NCI-H460 (cell line): Measurements from ENCODE around the gene ZNF784. TPM values are rescaled to one million over a fixed set of nuclear protein-coding genes. Genes with fewer than 3 reads are reported as not detected.
"Not testable (repeated sequence)": the region's sequence is repeated elsewhere in the genome, so short reads cannot be mapped to it uniquely, and the experiment has no call there.

Experiments
- DNase-seq: peaks from one replicate; pipeline ENCODE4 v3.0.0-alpha.2; 2016; ENCODE audit warnings: low read depth; ENCODE audit errors: extremely low read depth
- total RNA-seq: library from RNA; depleted of rRNA; stranded (reverse); fragments of >200 nt; shearing (Covaris generic); gene quantifications from 2 replicates; pipeline ENCODE4 v1.2.3, GENCODE V29; 2014

The ZNF784 gene
- total RNA-seq, 1 experiment from 2014 or later: 2.1 TPM

GRCh38 chr19:55590617-55591016, 33.7 kb downstream of the ZNF784 start:
- DNase-seq: no peak

- no peak for DNase-seq
Observed at GRCh38 chr19:55590109-55590508, 34.3 kb downstream of the ZNF784 start.

- DNase-seq: no peak
Observed at GRCh38 chr19:55588738-55589137, 35.6 kb downstream of the ZNF784 start.

- DNase-seq: peak; percentile 68
Observed at GRCh38 chr19:55586976-55587668, 37.2 kb downstream of the ZNF784 start.

GRCh38 chr19:55585658-55586339, 38.6 kb downstream of the ZNF784 start:
- no peak for DNase-seq

GRCh38 chr19:55584871-55585270, 39.5 kb downstream of the ZNF784 start:
- no peak for DNase-seq

- not testable (repeated sequence) for DNase-seq
Observed at GRCh38 chr19:55583897-55584296, 40.5 kb downstream of the ZNF784 start.

- DNase-seq: not testable (repeated sequence)
Observed at GRCh38 chr19:55582284-55582683, 42.1 kb downstream of the ZNF784 start.

GRCh38 chr19:55581823-55582223, 42.5 kb downstream of the ZNF784 start:
- no peak for DNase-seq

GRCh38 chr19:55581145-55581822, 43.1 kb downstream of the ZNF784 start:
- DNase-seq: no peak

GRCh38 chr19:55580628-55581144, 43.7 kb downstream of the ZNF784 start, which contains the start of gene ZNF579:
TSS of gene ZNF579 (minus strand) at chr19:55580848. CDS start at chr19:55579639, 1,209 bp downstream.
- peak; percentile 72 for DNase-seq

GRCh38 chr19:55579766-55580621, 44.4 kb downstream of the ZNF784 start:
- no peak for DNase-seq

- no peak for DNase-seq
Observed at GRCh38 chr19:55578761-55579747, 45.3 kb downstream of the ZNF784 start.

- DNase-seq: no peak
Observed at GRCh38 chr19:55578031-55578760, 46.2 kb downstream of the ZNF784 start.

GRCh38 chr19:55576746-55577145, 47.6 kb downstream of the ZNF784 start:
- DNase-seq: no peak

- not testable (repeated sequence) for DNase-seq
Observed at GRCh38 chr19:55573929-55574328, 50.4 kb downstream of the ZNF784 start.
